Measurements from ENCODE around the gene PAK1. TPM values are rescaled to one million over a fixed set of nuclear protein-coding genes. Genes with fewer than 3 reads are reported as not detected.

Gene PAK1
- 126 and 158 TPM in 2 replicates for total RNA-seq (2014; rRNA removed; shearing (Covaris generic))

DNA sequence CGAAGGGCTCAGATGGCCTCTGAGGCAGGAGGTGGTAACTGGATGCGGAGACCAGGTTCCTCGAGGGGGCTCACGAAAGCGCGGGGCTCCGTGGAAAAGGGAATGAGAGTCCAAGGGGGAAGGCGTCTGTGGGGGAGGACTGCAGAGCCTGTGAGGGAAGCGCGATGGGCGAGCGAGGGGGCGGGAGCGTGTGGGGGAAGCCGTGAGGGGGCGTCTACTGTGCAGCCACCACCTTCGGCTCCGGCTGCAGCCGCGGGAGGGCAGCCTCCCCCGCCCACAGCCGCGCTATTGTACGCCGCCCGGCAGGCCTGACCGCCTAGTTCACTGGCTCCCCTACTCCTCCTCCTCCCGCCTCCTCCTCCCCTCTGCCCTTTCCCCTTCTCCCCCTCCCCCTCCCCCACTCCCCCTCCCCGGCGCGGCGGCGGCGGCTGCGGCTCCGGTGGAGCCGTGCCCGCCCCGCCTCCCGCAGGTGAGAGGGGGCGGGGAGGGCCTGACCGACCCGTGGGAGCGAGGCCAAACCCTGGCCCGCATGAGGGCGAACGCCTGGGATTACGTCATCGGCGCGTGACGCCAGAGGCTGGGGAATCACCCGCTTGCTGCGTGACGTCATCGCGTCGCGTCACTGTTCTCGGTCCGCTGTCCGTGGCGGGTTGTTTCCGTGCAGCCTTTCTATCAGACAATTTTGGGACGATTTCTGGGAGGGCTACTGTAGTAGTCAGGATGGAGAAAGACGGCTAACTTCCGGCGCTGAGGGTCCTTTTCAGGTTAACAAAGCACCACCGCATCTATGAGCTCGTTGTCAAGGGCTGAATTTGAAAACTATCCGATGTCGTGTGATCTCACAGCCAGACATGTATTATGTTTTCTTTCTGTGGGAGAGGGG is at the start of gene PAK1:
PAK1 (minus strand) TSS at position 294 of the 883 bp plus-strand sequence. CDS start 81,574 bp downstream, outside the sequence.
- no peaks in the 10 kb centered on the region for H3K27me3 ChIP-seq (ENCODE audit: control insufficient read depth, insufficient read depth, low read length)
- H3K36me3 ChIP-seq (replicated peaks; ENCODE audit: control insufficient read depth, insufficient read depth, low read length): no peaks in the 10 kb centered on the region
- H3K4me3 ChIP-seq (ENCODE audit: insufficient read depth, low read depth, low read length): peak within 1 kb of the TSS; percentile 74
- DNase-seq: peak; percentile 95

- DNase-seq: no peak
- Histone ChIP-seq H3K36me3 (replicated peaks; ENCODE audit: control insufficient read depth, insufficient read depth, low read length) (no peaks in the 10 kb centered on the region), H3K27me3 (ENCODE audit: control insufficient read depth, insufficient read depth, low read length) (no peaks in the 10 kb centered on the region), H3K4me3 (ENCODE audit: insufficient read depth, low read depth, low read length) (no peak overlapping the region)
Measured at GRCh38 chr11:77522215-77522614, 48.3 kb upstream of the PAK1 start.

DNA sequence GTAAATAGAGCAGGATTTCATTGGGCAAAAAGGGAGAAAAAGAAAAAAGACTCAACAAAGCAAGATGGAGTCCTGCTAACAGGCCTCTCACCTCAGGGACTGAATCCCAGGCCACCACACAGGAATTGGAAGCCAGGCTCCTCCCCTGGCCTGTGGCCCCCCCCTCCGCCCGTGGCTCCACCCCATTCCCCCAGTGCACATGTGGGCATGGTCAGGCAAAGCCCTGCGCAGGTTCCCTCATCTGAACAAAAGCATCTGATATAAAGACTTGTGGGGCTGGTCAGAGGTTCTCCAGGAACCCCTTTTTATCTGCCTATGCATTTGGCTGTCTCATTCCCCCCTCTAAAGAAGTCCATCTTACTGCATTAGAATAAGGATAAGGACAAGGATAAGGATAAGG is 46.0 kb upstream of the PAK1 start:
- no peak for DNase-seq
- Histone ChIP-seq H3K36me3 (replicated peaks; ENCODE audit: control insufficient read depth, insufficient read depth, low read length) (no peaks in the 10 kb centered on the region), H3K27me3 (ENCODE audit: control insufficient read depth, insufficient read depth, low read length) (no peaks in the 10 kb centered on the region), H3K4me3 (ENCODE audit: insufficient read depth, low read depth, low read length) (no peak overlapping the region)

GRCh38 chr11:77518471-77518870 is 44.6 kb upstream of the PAK1 start:
- no peak overlapping the region for H3K4me3 ChIP-seq (ENCODE audit: insufficient read depth, low read depth, low read length)
- no peaks in the 10 kb centered on the region for H3K27me3 ChIP-seq (ENCODE audit: control insufficient read depth, insufficient read depth, low read length)
- no peak for DNase-seq
- H3K36me3 ChIP-seq (replicated peaks; ENCODE audit: control insufficient read depth, insufficient read depth, low read length): no peaks in the 10 kb centered on the region

DNA sequence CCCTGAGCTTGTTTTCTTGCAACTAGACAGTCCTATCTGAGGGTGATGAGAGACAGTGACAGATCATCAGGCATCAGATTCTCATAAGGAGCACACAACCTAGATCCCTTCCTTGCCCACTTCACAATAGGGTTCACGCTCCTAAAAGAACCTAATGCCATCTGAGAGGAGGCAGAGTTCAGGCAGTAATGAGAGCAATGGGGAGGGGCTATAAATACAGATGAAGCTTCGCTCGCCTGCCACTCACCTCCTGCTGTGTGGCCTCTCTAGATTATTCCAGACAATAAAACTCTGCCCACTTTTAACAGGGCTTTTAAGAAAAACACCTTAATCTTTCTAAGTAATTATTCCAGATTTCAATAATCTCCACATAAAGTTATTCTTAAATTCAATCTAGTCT is 43.9 kb upstream of the PAK1 start:
- Histone ChIP-seq H3K36me3 (replicated peaks; ENCODE audit: control insufficient read depth, insufficient read depth, low read length) (no peaks in the 10 kb centered on the region), H3K27me3 (ENCODE audit: control insufficient read depth, insufficient read depth, low read length) (no peaks in the 10 kb centered on the region), H3K4me3 (ENCODE audit: insufficient read depth, low read depth, low read length) (no peak overlapping the region)
- no peak for DNase-seq

- no peak for DNase-seq
- Histone ChIP-seq H3K36me3 (replicated peaks; ENCODE audit: control insufficient read depth, insufficient read depth, low read length) (no peaks in the 10 kb centered on the region), H3K4me3 (ENCODE audit: insufficient read depth, low read depth, low read length) (no peak overlapping the region), H3K27me3 (ENCODE audit: control insufficient read depth, insufficient read depth, low read length) (no peaks in the 10 kb centered on the region)
Measured at GRCh38 chr11:77517226-77517625, 43.3 kb upstream of the PAK1 start.

DNA sequence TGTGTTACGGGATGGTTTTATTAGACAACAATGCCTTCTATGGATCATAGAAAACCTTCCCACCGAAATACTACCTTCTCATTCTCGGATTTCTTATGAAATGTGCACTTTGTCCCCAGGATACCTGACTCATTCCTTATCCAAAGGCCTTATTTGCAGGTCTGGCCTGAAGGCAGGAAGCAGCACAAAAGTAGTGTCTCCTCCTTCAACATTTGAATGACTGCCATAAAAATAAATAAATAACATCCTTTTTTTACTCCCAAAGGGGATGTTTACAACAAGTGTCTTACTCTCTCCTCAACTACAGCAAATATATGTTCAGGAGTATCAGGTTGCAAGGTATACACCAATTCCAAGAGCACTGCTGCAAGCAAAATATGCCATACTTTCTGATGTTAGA is 41.6 kb upstream of the PAK1 start:
- no peak for DNase-seq
- Histone ChIP-seq H3K27me3 (ENCODE audit: control insufficient read depth, insufficient read depth, low read length) (no peaks in the 10 kb centered on the region), H3K4me3 (ENCODE audit: insufficient read depth, low read depth, low read length) (no peak overlapping the region), H3K36me3 (replicated peaks; ENCODE audit: control insufficient read depth, insufficient read depth, low read length) (no peaks in the 10 kb centered on the region)

DNA sequence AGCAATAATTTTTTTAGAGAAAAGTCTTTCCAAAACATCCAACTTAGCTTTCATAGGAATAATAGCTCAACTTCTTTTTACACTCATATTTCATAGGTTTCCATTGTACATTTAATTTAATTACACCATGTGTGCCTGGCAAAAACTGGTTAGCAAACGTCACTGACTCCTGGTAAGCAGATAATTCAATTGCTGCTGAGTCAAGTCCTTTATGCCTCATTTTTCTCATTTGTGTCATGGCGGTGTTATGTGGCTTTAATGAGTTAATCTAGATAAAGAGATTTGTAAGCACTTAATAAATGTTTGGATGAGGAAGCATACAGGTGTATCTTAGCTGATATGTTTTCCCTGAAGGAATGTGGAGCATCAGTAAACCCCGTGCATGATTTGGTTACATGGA is 41.2 kb upstream of the PAK1 start:
- no peaks in the 10 kb centered on the region for H3K36me3 ChIP-seq (replicated peaks; ENCODE audit: control insufficient read depth, insufficient read depth, low read length)
- no peak for DNase-seq
- no peaks in the 10 kb centered on the region for H3K27me3 ChIP-seq (ENCODE audit: control insufficient read depth, insufficient read depth, low read length)
- no peak overlapping the region for H3K4me3 ChIP-seq (ENCODE audit: insufficient read depth, low read depth, low read length)

DNA sequence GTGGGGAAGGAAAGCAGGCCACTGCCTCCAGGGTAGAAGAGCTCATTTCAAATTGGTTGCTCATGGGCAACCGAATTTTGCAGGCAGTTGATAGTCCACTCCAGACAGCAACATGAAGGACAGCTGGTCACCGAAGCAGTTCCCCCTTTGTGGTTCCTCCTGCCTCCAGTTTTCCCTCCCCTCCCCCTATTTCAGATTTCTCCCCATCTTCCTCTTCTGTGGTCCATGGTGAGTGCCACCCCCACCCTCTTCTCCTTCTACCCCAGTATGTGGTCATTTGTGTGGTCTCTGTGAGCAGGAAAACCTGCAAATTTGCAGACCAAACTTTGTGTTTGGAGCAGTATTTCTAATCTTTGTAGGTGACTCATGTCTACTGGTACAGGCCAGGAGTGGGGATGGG is 38.2 kb upstream of the PAK1 start:
- H3K4me3 ChIP-seq (ENCODE audit: insufficient read depth, low read depth, low read length): no peak overlapping the region
- DNase-seq: no peak
- H3K27me3 ChIP-seq (ENCODE audit: control insufficient read depth, insufficient read depth, low read length): no peaks in the 10 kb centered on the region
- no peaks in the 10 kb centered on the region for H3K36me3 ChIP-seq (replicated peaks; ENCODE audit: control insufficient read depth, insufficient read depth, low read length)

DNA sequence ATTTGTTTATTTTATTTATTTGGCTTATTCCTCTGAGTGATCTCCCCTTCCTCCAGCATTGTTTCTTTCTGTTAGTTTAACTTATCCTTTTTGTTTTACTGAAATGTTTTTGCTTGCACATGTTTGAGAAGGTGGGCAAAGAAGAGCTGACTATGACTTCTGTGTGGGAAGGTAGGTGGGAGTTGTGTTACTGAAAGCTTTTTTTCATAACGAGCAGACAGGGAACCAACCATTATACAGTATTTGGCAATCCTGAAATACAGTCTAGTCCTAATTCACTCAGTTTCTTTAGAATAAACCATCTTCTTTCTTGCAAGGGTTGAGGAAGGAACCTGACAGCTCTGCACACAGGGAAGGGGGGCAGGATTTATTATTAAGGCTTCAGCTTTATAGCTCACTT is 37.0 kb upstream of the PAK1 start:
- no peak for DNase-seq
- no peaks in the 10 kb centered on the region for H3K36me3 ChIP-seq (replicated peaks; ENCODE audit: control insufficient read depth, insufficient read depth, low read length)
- H3K4me3 ChIP-seq (ENCODE audit: insufficient read depth, low read depth, low read length): no peak overlapping the region
- no peaks in the 10 kb centered on the region for H3K27me3 ChIP-seq (ENCODE audit: control insufficient read depth, insufficient read depth, low read length)

DNA sequence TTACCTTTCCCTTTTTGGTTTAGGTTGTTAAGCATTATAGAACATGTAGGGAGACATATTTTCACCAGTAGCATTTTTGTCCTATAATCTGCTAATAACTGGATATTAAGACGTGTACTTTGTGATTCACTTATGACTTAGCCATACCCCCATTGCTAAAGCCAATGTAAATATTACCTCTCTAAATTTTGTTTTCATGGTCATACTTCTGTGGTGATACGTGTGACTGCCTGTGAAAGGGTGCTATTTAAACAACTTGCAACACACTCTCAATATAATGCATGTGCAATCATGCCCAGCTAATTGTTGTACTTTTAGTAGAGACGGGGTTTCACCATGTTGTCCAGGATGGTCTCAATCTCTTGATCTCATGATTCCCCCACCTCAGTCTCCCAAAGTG is 36.2 kb upstream of the PAK1 start:
- Histone ChIP-seq H3K27me3 (ENCODE audit: control insufficient read depth, insufficient read depth, low read length) (no peaks in the 10 kb centered on the region), H3K36me3 (replicated peaks; ENCODE audit: control insufficient read depth, insufficient read depth, low read length) (no peaks in the 10 kb centered on the region), H3K4me3 (ENCODE audit: insufficient read depth, low read depth, low read length) (no peak overlapping the region)
- no peak for DNase-seq

DNA sequence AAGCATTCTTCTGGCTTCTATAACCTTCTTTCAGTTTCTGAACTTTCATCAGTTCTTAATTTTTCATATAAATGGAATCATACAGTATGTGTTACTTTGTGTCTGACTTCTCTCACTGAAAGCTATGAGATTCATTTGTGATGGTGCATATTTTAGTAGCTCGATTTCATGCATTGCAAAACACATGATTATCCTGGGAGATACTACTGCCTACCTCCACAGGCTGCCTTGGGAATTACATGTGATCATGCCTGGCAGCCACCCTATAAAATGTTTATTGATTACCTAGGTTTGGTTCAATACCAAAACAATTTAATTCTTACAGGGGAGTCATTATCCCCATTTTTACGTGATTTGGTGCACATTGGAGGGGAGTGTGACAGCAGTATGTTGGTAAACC is 34.1 kb upstream of the PAK1 start:
- no peak for DNase-seq
- Histone ChIP-seq H3K4me3 (ENCODE audit: insufficient read depth, low read depth, low read length) (no peak overlapping the region), H3K27me3 (ENCODE audit: control insufficient read depth, insufficient read depth, low read length) (no peaks in the 10 kb centered on the region), H3K36me3 (replicated peaks; ENCODE audit: control insufficient read depth, insufficient read depth, low read length) (no peaks in the 10 kb centered on the region)

DNA sequence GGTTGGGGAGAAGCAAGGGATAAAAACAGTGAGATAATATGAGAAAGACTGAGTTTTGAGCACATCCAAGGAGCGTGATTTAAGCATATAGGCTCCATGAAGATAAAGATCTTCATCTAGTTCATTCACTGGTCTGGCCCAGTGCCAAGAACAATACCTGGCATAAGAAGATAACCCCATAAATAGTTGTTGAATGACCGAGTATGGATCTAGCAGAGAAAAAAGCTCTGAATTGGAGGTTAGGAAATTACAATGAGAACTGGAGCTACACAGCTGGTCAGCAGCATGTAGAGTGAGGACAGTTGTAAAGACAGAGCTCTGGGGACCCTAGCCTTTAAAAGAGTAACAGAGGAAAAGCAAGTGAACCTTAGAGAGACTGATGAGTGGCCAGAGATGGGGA is 33.0 kb upstream of the PAK1 start:
- H3K27me3 ChIP-seq (ENCODE audit: control insufficient read depth, insufficient read depth, low read length): no peaks in the 10 kb centered on the region
- DNase-seq: no peak
- H3K4me3 ChIP-seq (ENCODE audit: insufficient read depth, low read depth, low read length): no peak overlapping the region
- no peaks in the 10 kb centered on the region for H3K36me3 ChIP-seq (replicated peaks; ENCODE audit: control insufficient read depth, insufficient read depth, low read length)

GRCh38 chr11:77505956-77506355 is 32.1 kb upstream of the PAK1 start:
- DNase-seq: no peak
- Histone ChIP-seq H3K4me3 (ENCODE audit: insufficient read depth, low read depth, low read length) (no peak overlapping the region), H3K27me3 (ENCODE audit: control insufficient read depth, insufficient read depth, low read length) (no peaks in the 10 kb centered on the region), H3K36me3 (replicated peaks; ENCODE audit: control insufficient read depth, insufficient read depth, low read length) (no peaks in the 10 kb centered on the region)

DNA sequence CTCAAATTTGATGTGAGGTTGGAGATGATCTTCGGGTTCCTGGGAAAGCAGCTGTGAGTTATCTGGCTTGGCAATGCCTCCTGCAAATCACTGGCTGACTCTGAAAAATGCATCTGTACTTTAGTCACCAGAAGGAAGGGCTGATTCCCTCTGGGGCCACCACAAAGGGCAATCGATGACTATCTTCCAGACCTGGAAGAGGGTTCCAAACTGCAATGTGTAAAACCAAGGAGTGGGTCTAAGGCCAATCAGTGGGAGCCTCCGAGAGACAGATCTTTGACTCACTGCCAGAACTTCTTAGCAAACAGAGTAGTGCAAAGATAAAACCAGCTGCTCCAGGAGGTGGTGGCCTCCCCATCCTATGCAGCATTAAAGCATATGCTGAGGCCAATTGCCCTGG is 29.1 kb upstream of the PAK1 start:
- no peak for DNase-seq
- Histone ChIP-seq H3K27me3 (ENCODE audit: control insufficient read depth, insufficient read depth, low read length) (no peaks in the 10 kb centered on the region), H3K4me3 (ENCODE audit: insufficient read depth, low read depth, low read length) (no peak overlapping the region), H3K36me3 (replicated peaks; ENCODE audit: control insufficient read depth, insufficient read depth, low read length) (no peaks in the 10 kb centered on the region)
